Ishikawa (cell line): Measurements from ENCODE around the gene STPG4.

Source experiments
- CEBPB ChIP-seq: IDR thresholded peaks from 2 replicates; pipeline ENCODE4 v1.6.1; 2012
- CREB1 ChIP-seq: IDR thresholded peaks from 2 replicates; pipeline ENCODE4 v1.6.1; 2012; ENCODE audit warnings: low read depth
- EGR1 ChIP-seq: IDR thresholded peaks from 2 replicates; pipeline ENCODE4 v1.6.1; 2012
- EP300 ChIP-seq: IDR thresholded peaks from 2 replicates; pipeline ENCODE4 v1.6.1; 2012; ENCODE audit warnings: borderline replicate concordance
- FOXM1 ChIP-seq: IDR thresholded peaks from 2 replicates; pipeline ENCODE4 v1.6.1; 2012; ENCODE audit warnings: low read depth, borderline replicate concordance
- NFIC ChIP-seq: IDR thresholded peaks from 2 replicates; pipeline ENCODE4 v1.6.1; 2012
- RAD21 ChIP-seq: IDR thresholded peaks from 2 replicates; pipeline ENCODE4 v1.6.1; 2012; ENCODE audit warnings: low read depth
- TAF1 ChIP-seq: IDR thresholded peaks from 2 replicates; pipeline ENCODE4 v1.6.1; 2012; ENCODE audit warnings: low read depth, mild to moderate bottlenecking
- TCF12 ChIP-seq: IDR thresholded peaks from 2 replicates; pipeline ENCODE4 v1.6.1; 2012; ENCODE audit warnings: low read depth
- TEAD4 ChIP-seq: IDR thresholded peaks from 2 replicates; pipeline ENCODE4 v1.6.1; 2012
- YY1 ChIP-seq: IDR thresholded peaks from 2 replicates; pipeline ENCODE4 v1.6.1; 2012; ENCODE audit warnings: low read depth
- ZBTB7A ChIP-seq: IDR thresholded peaks from 2 replicates; pipeline ENCODE4 v1.6.1; 2012; ENCODE audit warnings: low read depth
- TF ChIP-seq, protein P1 (sequence below): IDR thresholded peaks from 2 replicates; pipeline ENCODE4 v1.6.1; 2012
- TF ChIP-seq, protein P2 (sequence below): IDR thresholded peaks from 2 replicates; pipeline ENCODE4 v1.6.1; 2012; ENCODE audit warnings: low read depth, mild to moderate bottlenecking
- TF ChIP-seq, protein P3 (sequence below): IDR thresholded peaks from 2 replicates; pipeline ENCODE4 v1.6.1; 2012

The STPG4 gene

GRCh38 chr2:47150175-47150574, 4.9 kb downstream of the STPG4 start:
- TF ChIP-seq, protein P1, sequence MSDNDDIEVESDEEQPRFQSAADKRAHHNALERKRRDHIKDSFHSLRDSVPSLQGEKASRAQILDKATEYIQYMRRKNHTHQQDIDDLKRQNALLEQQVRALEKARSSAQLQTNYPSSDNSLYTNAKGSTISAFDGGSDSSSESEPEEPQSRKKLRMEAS, result no peak
- no peak for TF ChIP-seq TAF1
- TF ChIP-seq, protein P2, sequence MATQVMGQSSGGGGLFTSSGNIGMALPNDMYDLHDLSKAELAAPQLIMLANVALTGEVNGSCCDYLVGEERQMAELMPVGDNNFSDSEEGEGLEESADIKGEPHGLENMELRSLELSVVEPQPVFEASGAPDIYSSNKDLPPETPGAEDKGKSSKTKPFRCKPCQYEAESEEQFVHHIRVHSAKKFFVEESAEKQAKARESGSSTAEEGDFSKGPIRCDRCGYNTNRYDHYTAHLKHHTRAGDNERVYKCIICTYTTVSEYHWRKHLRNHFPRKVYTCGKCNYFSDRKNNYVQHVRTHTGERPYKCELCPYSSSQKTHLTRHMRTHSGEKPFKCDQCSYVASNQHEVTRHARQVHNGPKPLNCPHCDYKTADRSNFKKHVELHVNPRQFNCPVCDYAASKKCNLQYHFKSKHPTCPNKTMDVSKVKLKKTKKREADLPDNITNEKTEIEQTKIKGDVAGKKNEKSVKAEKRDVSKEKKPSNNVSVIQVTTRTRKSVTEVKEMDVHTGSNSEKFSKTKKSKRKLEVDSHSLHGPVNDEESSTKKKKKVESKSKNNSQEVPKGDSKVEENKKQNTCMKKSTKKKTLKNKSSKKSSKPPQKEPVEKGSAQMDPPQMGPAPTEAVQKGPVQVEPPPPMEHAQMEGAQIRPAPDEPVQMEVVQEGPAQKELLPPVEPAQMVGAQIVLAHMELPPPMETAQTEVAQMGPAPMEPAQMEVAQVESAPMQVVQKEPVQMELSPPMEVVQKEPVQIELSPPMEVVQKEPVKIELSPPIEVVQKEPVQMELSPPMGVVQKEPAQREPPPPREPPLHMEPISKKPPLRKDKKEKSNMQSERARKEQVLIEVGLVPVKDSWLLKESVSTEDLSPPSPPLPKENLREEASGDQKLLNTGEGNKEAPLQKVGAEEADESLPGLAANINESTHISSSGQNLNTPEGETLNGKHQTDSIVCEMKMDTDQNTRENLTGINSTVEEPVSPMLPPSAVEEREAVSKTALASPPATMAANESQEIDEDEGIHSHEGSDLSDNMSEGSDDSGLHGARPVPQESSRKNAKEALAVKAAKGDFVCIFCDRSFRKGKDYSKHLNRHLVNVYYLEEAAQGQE, result no peak
- TF ChIP-seq CEBPB, result no peak
- TF ChIP-seq ZBTB7A, result no peak
- no peak for TF ChIP-seq RAD21

- TF ChIP-seq CEBPB (no peak), TCF12 (no peak)
Measured at GRCh38 chr2:47147021-47147420, 8.1 kb downstream of the STPG4 start.

- no peak for TF ChIP-seq ZBTB7A
- TF ChIP-seq YY1, result no peak
- no peak for TF ChIP-seq TEAD4
- TF ChIP-seq CEBPB, result no peak
- no peak for TF ChIP-seq NFIC
- TF ChIP-seq TCF12, result no peak
- TF ChIP-seq, protein P2, result no peak
- TF ChIP-seq FOXM1, result no peak
- TF ChIP-seq RAD21, result no peak
Measured at GRCh38 chr2:47145466-47145865, 9.6 kb downstream of the STPG4 start.

- TF ChIP-seq YY1 (no peak), FOXM1 (no peak), TCF12 (no peak), TAF1 (no peak), ZBTB7A (no peak), CEBPB (no peak), EGR1 (no peak), NFIC (no peak), RAD21 (no peak), TEAD4 (no peak), EP300 (no peak)
- TF ChIP-seq, protein P2, result no peak
- TF ChIP-seq, protein P1, result no peak
- TF ChIP-seq, protein P3, sequence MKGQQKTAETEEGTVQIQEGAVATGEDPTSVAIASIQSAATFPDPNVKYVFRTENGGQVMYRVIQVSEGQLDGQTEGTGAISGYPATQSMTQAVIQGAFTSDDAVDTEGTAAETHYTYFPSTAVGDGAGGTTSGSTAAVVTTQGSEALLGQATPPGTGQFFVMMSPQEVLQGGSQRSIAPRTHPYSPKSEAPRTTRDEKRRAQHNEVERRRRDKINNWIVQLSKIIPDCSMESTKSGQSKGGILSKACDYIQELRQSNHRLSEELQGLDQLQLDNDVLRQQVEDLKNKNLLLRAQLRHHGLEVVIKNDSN, result no peak
Measured at GRCh38 chr2:47141520-47141919, 13.6 kb downstream of the STPG4 start.

GRCh38 chr2:47134386-47135090, 20.6 kb downstream of the STPG4 start:
- TF ChIP-seq NFIC (no peak), CEBPB (no peak), EGR1 (no peak), CREB1 (no peak), TCF12 (no peak), TEAD4 (no peak)

GRCh38 chr2:47133046-47133445, 22.1 kb downstream of the STPG4 start:
- TF ChIP-seq TCF12 (no peak), YY1 (no peak), CEBPB (no peak), FOXM1 (no peak)
